ENCODE data around the gene S100A3.

The S100A3 gene

DNA sequence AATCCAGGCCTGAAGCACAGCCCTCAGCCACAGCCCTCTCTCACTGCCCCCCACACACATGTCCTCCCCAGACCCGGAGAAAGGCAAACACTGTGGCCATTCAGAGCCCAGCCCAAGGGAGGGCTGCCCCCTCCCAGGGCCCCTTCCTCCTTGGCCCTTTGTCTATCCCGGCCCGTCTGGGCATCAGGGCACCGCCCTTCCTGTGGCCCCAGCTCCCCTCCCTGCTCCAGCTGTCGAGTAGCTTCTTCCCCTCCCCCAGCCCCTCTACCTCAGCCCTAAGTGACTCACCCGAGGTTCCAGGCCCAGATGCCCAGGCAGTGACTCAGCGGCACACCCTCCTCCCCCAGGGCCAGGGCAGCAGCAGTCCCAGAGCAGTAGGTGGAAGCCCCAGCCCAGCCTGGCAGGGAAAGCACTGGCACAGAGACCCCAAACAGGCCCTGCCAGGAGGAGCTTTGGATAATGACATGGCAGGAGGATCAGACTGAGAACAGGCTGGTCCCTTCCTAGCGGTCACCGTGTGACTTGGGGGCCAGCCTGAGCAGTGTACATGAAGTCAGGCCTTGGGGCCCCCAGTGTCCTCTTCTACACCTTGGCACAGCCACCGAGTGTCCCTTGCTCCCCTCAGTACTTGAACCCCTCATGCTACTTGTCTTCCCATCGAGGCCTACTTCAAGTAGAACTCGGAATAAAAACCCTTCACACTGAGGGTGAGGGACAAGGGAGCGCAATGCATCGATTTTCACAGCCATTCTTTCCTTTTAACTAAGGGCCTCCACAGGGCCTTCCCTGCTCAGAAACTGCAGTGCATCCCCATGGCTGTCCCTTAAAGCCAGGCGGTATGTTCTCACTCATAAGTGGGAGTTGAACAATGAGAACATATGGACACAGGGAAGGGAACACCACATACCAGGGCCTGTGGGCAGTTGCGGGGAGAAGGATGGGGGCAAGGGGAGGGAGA lies 17.6 kb upstream of the S100A3 start:
- H3K9me3 ChIP-seq (ENCODE audit: insufficient read depth, low read length): no peaks in the 10 kb centered on the region

DNA sequence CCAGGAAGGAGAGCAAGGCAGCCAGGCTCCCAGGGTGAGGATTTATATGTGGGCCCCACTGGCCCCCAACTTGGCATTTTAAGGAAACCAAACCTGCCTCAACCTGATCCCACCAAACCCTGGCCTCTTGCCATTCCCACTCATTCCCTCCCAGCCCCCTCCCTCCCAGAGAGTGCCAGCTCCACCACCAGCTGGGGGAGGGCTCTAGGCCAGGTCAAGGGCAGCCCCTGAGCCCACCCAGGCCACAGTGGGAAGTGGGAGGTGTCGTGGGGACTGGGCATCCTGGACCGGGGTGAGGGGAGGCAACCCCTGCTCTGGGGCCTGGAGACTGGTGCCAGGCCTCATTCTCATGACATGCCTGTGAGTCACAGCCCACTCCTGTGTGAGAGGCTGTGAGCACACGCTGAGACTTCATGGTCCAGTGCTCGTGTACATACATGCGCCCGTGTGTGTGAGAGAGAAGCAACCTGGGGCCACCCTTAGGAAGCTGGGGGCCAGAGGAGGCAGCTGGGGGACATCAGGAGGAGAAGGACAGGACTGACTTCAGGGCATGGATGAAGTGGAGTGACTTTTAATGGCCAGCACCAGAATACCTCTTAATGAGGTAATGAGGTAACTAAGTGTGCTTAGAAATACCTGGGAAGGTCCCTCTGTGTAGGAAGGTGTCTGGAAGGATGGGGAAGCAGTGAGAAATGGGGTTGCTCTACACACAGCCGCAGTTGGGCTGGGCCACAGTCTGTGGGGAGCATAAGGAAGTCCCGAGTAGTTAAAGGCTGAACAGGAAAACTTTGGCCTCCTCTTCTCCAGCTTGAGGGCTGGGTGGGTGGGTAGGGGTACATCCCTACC lies 16.7 kb upstream of the S100A3 start, which contains the start of gene S100A2:
Gene S100A2 (minus strand): TSS at position 316 of the 846 bp plus-strand sequence. CDS start 1,967 bp downstream, outside the sequence.
- H3K79me2 ChIP-seq (ENCODE audit: low read length): no peaks in the 10 kb centered on the region
- peak within 1 kb of the TSS; percentile 39 for H3K4me2 ChIP-seq (ENCODE audit: low read length)
- peaks cover 37% of the 10 kb centered on the region for H3K4me1 ChIP-seq (ENCODE audit: low read length)
- H3K27me3 ChIP-seq (ENCODE audit: low read depth, low read length): 0 out of 2 replicates have a peak, but pooled peaks cover 3% of the 10 kb centered on the region
- H3K27ac ChIP-seq (ENCODE audit: low read length): peak within 1 kb of the TSS; percentile 46
- no peaks in the 10 kb centered on the region for H3K36me3 ChIP-seq (replicated peaks; ENCODE audit: low read depth, low read length)
- no peak within 1 kb of the TSS for H3K4me3 ChIP-seq (ENCODE audit: low read length)
- H3K9ac ChIP-seq (ENCODE audit: low read length): peak within 1 kb of the TSS; percentile 44; the same call in 1 of the 2 replicates
- no peaks in the 10 kb centered on the region for H4K20me1 ChIP-seq (ENCODE audit: insufficient read depth, low read length)
- no peak for TF ChIP-seq EZH2phosphoT487 (IDR thresholded peaks at IDR 0.05; ENCODE audit: low read depth)
- TF ChIP-seq, protein P1, sequence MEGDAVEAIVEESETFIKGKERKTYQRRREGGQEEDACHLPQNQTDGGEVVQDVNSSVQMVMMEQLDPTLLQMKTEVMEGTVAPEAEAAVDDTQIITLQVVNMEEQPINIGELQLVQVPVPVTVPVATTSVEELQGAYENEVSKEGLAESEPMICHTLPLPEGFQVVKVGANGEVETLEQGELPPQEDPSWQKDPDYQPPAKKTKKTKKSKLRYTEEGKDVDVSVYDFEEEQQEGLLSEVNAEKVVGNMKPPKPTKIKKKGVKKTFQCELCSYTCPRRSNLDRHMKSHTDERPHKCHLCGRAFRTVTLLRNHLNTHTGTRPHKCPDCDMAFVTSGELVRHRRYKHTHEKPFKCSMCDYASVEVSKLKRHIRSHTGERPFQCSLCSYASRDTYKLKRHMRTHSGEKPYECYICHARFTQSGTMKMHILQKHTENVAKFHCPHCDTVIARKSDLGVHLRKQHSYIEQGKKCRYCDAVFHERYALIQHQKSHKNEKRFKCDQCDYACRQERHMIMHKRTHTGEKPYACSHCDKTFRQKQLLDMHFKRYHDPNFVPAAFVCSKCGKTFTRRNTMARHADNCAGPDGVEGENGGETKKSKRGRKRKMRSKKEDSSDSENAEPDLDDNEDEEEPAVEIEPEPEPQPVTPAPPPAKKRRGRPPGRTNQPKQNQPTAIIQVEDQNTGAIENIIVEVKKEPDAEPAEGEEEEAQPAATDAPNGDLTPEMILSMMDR (IDR thresholded peaks at IDR 0.05; ENCODE audit: low read depth, low read length): no peak
- peak within 1 kb of the TSS; percentile 88 for H2AFZ ChIP-seq (ENCODE audit: low read depth, low read length)
- no peaks in the 10 kb centered on the region for H3K9me3 ChIP-seq (ENCODE audit: insufficient read depth, low read length)

More for the DNA sequence above, 17.6 kb upstream of the S100A3 start:
- peak overlapping the region; percentile 30 for H3K27ac ChIP-seq (ENCODE audit: low read length)
- no peak for TF ChIP-seq EZH2phosphoT487 (IDR thresholded peaks at IDR 0.05; ENCODE audit: low read depth)
- TF ChIP-seq, protein P1 (IDR thresholded peaks at IDR 0.05; ENCODE audit: low read depth, low read length): no peak
- peak overlapping the region; percentile 29; the same call in 1 of the 2 replicates for H3K9ac ChIP-seq (ENCODE audit: low read length)
- H2AFZ ChIP-seq (ENCODE audit: low read depth, low read length): peak overlapping the region; percentile 77
- H3K4me2 ChIP-seq (ENCODE audit: low read length): peak overlapping the region; percentile 39
- no peaks in the 10 kb centered on the region for H3K36me3 ChIP-seq (replicated peaks; ENCODE audit: low read depth, low read length)
- no peaks in the 10 kb centered on the region for H3K79me2 ChIP-seq (ENCODE audit: low read length)
- 0 out of 2 replicates have a peak, but pooled peaks cover 5% of the 10 kb centered on the region for H3K27me3 ChIP-seq (ENCODE audit: low read depth, low read length)
- H3K4me1 ChIP-seq (ENCODE audit: low read length): peaks cover 37% of the 10 kb centered on the region
- no peaks in the 10 kb centered on the region for H4K20me1 ChIP-seq (ENCODE audit: insufficient read depth, low read length)
- H3K4me3 ChIP-seq (ENCODE audit: low read length): no peak overlapping the region

DNA sequence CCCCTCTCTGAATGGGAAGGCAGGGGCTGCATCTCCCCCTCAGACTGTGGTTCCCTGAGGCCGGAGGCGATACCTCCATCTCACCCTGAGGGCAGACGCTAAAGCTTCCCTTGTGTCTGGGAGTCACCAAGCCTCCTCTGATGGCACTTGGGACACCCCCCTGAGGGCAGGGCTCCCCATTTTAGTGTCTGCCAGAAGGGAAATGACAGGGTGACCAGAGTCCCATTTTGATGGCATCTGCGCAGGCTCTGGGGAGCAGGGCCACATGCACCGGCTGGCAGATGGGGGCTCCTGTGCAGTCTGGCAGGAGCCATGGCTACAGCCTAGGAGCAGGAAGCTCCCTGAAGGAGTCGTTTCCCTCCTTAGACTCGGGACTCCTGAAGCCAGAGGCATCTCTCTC lies 14.9 kb upstream of the S100A3 start:
- no peak for TF ChIP-seq EZH2phosphoT487 (IDR thresholded peaks at IDR 0.05; ENCODE audit: low read depth)
- TF ChIP-seq, protein P1 (IDR thresholded peaks at IDR 0.05; ENCODE audit: low read depth, low read length): no peak
- H3K79me2 ChIP-seq (ENCODE audit: low read length): no peaks in the 10 kb centered on the region
- no peak overlapping the region for H3K4me2 ChIP-seq (ENCODE audit: low read length)
- H3K36me3 ChIP-seq (replicated peaks; ENCODE audit: low read depth, low read length): no peaks in the 10 kb centered on the region
- H3K9ac ChIP-seq (ENCODE audit: low read length): no peak overlapping the region
- no peaks in the 10 kb centered on the region for H4K20me1 ChIP-seq (ENCODE audit: insufficient read depth, low read length)
- no peaks in the 10 kb centered on the region for H3K27me3 ChIP-seq (ENCODE audit: low read depth, low read length)
- H3K4me3 ChIP-seq (ENCODE audit: low read length): no peak overlapping the region
- H3K27ac ChIP-seq (ENCODE audit: low read length): no peak overlapping the region
- H2AFZ ChIP-seq (ENCODE audit: low read depth, low read length): no peak overlapping the region
- H3K4me1 ChIP-seq (ENCODE audit: low read length): peaks cover 35% of the 10 kb centered on the region
- H3K9me3 ChIP-seq (ENCODE audit: insufficient read depth, low read length): no peaks in the 10 kb centered on the region
